CD14-positive monocyte (primary cell): ENCODE measurements around the gene APOBEC4. TPM values are rescaled to one million over a fixed set of nuclear protein-coding genes. Genes with fewer than 3 reads are reported as not detected.
A peak's percentile ranks its signal among the peaks of the same experiment; 100 is the strongest.

ENCODE experiments used
- DNase-seq, 3 donors: peaks; one replicate each; pipeline ENCODE4 v3.0.0-alpha.2; 2011 to 2022
- H2AFZ ChIP-seq: 2 replicates; pipeline ENCODE4 v1.6.0; 2012; ENCODE audit warnings: mild to moderate bottlenecking, low read depth, low read length, inconsistent platforms; ENCODE audit not compliant: insufficient read depth, poor library complexity, severe bottlenecking
- H3K27ac ChIP-seq, 2 donors: 1 replicate in 1 of 2; 2 replicates in 1 of 2; pipeline ENCODE4 v1.5.1; 2012 to 2013; ENCODE audit warnings: low read length in 2 of 2, control low read depth in 1 of 2, inconsistent platforms in 1 of 2, low read depth in 1 of 2, mild to moderate bottlenecking in 1 of 2
- H3K27me3 ChIP-seq, 2 donors: one replicate each; pipeline versions ENCODE4 v1.6.0 to v1.6.1; 2011 to 2013; ENCODE audit warnings: low read length in 2 of 2; ENCODE audit not compliant: control insufficient read depth in 2 of 2, insufficient read depth in 2 of 2
- H3K36me3 ChIP-seq, 2 donors: replicated peaks in 1 of 2; 1 replicate in 1 of 2; 2 replicates in 1 of 2; pipeline versions ENCODE4 v1.5.1 to v1.6.1; 2012 to 2013; ENCODE audit warnings: low read length in 2 of 2, control low read depth in 1 of 2, inconsistent platforms in 1 of 2, mild to moderate bottlenecking in 1 of 2; ENCODE audit not compliant: insufficient read depth in 2 of 2, control insufficient read depth in 1 of 2
- H3K4me1 ChIP-seq, 2 donors: 1 replicate in 1 of 2; 2 replicates in 1 of 2; pipeline versions ENCODE4 v1.5.1 to v1.6.1; 2012 to 2013; ENCODE audit warnings: low read length in 2 of 2, control low read depth in 1 of 2, inconsistent platforms in 1 of 2, mild to moderate bottlenecking in 1 of 2, moderate library complexity in 1 of 2; ENCODE audit not compliant: insufficient read depth in 2 of 2, control insufficient read depth in 1 of 2
- H3K4me2 ChIP-seq: replicated peaks from 2 replicates; pipeline ENCODE3; 2012; ENCODE audit warnings: low read length, moderate library complexity, mild to moderate bottlenecking; ENCODE audit not compliant: poor library complexity, severe bottlenecking; ENCODE audit errors: extremely low read depth
- H3K4me3 ChIP-seq, 3 experiments: fragments of 200-600 bp in 1 of 3; sonication (generic) in 1 of 3; replicated peaks in 1 of 3; 1 replicate in 2 of 3; 2 replicates in 1 of 3; pipeline ENCODE4 v1.5.1; 2011 to 2013; ENCODE audit warnings: low read length in 3 of 3, mild to moderate bottlenecking in 3 of 3, control low read depth in 2 of 3, low read depth in 2 of 3, inconsistent platforms in 1 of 3, moderate library complexity in 1 of 3
- H3K79me2 ChIP-seq: 2 replicates; pipeline ENCODE4 v1.6.0; 2012; ENCODE audit warnings: mild to moderate bottlenecking, control low read depth, inconsistent platforms, low read length, moderate library complexity; ENCODE audit not compliant: insufficient read depth
- H3K9ac ChIP-seq: 2 replicates; pipeline ENCODE4 v1.6.0; 2017; ENCODE audit warnings: low read length, mild to moderate bottlenecking; ENCODE audit not compliant: insufficient read depth, poor library complexity, severe bottlenecking
- H3K9me3 ChIP-seq, 2 donors: replicated peaks in 1 of 2; 1 replicate in 1 of 2; 2 replicates in 1 of 2; pipeline versions ENCODE4 v1.5.1 to v1.6.1; 2012 to 2013; ENCODE audit warnings: low read length in 2 of 2, control low read depth in 1 of 2; ENCODE audit not compliant: control insufficient read depth in 1 of 2, insufficient read depth in 1 of 2
- H4K20me1 ChIP-seq: 2 replicates; pipeline ENCODE4 v1.6.0; 2012; ENCODE audit warnings: mild to moderate bottlenecking, low read length, control low read depth, moderate library complexity; ENCODE audit not compliant: insufficient read depth
- H3K27ac Mint-ChIP-seq, 7 donors: one replicate each; pipeline ENCODE4 v1.8.0; 2020; ENCODE audit warnings: mild to moderate bottlenecking in 7 of 7, mixed read lengths in 7 of 7, moderate library complexity in 6 of 7, inconsistent platforms in 2 of 7
- H3K27me3 Mint-ChIP-seq, 3 donors: one replicate each; pipeline ENCODE4 v1.8.0; 2021 to 2022; ENCODE audit warnings: low read depth in 3 of 3, mild to moderate bottlenecking in 3 of 3, mixed read lengths in 3 of 3, moderate library complexity in 3 of 3, inconsistent platforms in 1 of 3
- H3K36me3 Mint-ChIP-seq, 2 donors: one replicate each; pipeline ENCODE4 v1.8.0; 2020; ENCODE audit warnings: mixed read lengths in 2 of 2, inconsistent platforms in 1 of 2, mild to moderate bottlenecking in 1 of 2
- H3K4me1 Mint-ChIP-seq: one replicate; pipeline ENCODE4 v1.8.0; 2020; ENCODE audit warnings: mild to moderate bottlenecking, mixed read lengths
- H3K4me3 Mint-ChIP-seq, 2 donors: one replicate each; pipeline ENCODE4 v1.8.0; 2020; ENCODE audit warnings: mild to moderate bottlenecking in 2 of 2, mixed read lengths in 2 of 2, moderate library complexity in 1 of 2
- H3K9me3 Mint-ChIP-seq, 7 donors: one replicate each; pipeline ENCODE4 v1.8.0; 2020 to 2022; ENCODE audit warnings: mixed read lengths in 7 of 7, mild to moderate bottlenecking in 6 of 7, moderate library complexity in 6 of 7, inconsistent platforms in 2 of 7
- WGBS: methylation state at CpG from one replicate; pipeline ENCODE4 v1.1.5; 2013; ENCODE audit warnings: missing lambda C conversion rate; ENCODE audit not compliant: insufficient coverage; 5-methylcytosine and 5-hydroxymethylcytosine counted together
- intact Hi-C, 2 donors: fragments of 100-400 bp; cut with micrococcal nuclease; formaldehyde crosslinking; loops; one replicate each; pipeline versions ENCODE4 v1.15.0 to v1.15.1; 2023
- polyA plus RNA-seq, 3 donors: library from polyadenylated mRNA; depleted of rRNA in 1 of 3; unstranded in 2 of 3; stranded (reverse) in 1 of 3; fragments of 300-500 nt in 2 of 3; fragments of >200 nt in 1 of 3; fragmentation: Illumina TruSeq in 2 of 3; gene quantifications; 1 replicate in 2 of 3; 2 replicates in 1 of 3; pipeline ENCODE4 v1.2.3, GENCODE V29; 2012 to 2021
- TF ChIP-seq, protein P1 (sequence below): fragments of 200-600 bp; IDR thresholded peaks from one replicate; pipeline ENCODE4 v1.8.0; 2022; ENCODE audit warnings: antibody characterized with exemption, mild to moderate bottlenecking

Gene APOBEC4
- polyA plus RNA-seq, 3 donors, result not detected

DNA sequence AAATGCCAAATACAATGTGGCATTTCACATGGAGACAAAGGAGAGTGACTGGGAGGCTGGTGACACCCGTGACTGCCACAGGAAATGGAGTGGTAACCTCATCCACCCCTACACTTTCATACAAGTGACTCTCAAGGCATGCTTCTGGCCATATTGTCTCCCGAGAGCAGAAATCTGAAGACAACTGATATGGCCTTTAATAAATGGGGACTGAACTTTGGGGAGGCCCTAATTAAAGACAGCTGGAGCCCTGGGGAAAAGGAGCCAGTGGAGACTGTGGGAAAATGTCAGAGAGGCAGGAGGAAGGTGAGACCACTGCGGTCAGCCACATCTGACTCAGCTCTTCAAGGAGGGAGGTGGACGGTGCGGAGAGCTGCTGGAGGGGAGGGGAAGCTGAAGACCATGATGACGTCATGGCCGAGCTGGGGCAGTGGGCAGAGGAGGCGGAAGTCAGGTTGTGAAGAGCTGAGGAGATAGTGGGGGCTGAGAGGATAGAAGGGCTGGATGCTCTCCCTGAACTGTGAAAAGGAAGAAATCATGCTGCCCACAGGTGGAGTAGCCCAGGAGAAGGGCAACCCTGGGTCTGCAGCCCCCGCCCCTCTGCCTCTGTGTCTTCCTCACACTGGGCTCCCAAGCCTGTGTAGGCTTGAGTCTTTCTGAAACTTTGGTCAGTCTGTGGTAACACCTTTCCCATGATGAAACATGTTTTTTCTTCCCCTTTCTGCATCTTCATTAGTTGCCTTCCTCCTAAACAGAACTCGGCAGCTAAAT, 48.9 kb downstream of the APOBEC4 start:
- Histone ChIP-seq H3K4me3 (peak overlapping the region in 2 of 3 experiments; percentile 3 to 62), H3K36me3 (no peaks in the 10 kb centered on the region), H3K4me2 (peak overlapping the region; percentile 58), H3K4me1 (peaks cover 96 to 100% of the 10 kb centered on the region in 2 donors), H2AFZ (no peak overlapping the region), H3K79me2 (peaks cover 40% of the 10 kb centered on the region), H3K27ac (peak overlapping the region; percentile 92 to 98), H3K27me3 (no peaks in the 10 kb centered on the region), H3K9me3 (no peaks in the 10 kb centered on the region), H4K20me1 (no peaks in the 10 kb centered on the region), H3K9ac (peak overlapping the region; percentile 66)
- Mint-ChIP-seq H3K4me3 (peak overlapping the region; percentile 53 to 76), H3K4me1 (peaks cover 92% of the 10 kb centered on the region), H3K27me3 (no peaks in the 10 kb centered on the region), H3K9me3 (peaks cover 0 to 3% (median 0%) of the 10 kb centered on the region in 7 donors), H3K36me3 (peaks cover 6 to 10% of the 10 kb centered on the region in 2 donors), H3K27ac (peak overlapping the region; percentile 99 to 100 (median 100))
- intact Hi-C loops, result loop anchor here in 1 of 2 donors (2.0 kb wide), 1 partner anchor 13 kb away; the partner anchor contains the start of gene NCF2
- TF ChIP-seq, protein P1, sequence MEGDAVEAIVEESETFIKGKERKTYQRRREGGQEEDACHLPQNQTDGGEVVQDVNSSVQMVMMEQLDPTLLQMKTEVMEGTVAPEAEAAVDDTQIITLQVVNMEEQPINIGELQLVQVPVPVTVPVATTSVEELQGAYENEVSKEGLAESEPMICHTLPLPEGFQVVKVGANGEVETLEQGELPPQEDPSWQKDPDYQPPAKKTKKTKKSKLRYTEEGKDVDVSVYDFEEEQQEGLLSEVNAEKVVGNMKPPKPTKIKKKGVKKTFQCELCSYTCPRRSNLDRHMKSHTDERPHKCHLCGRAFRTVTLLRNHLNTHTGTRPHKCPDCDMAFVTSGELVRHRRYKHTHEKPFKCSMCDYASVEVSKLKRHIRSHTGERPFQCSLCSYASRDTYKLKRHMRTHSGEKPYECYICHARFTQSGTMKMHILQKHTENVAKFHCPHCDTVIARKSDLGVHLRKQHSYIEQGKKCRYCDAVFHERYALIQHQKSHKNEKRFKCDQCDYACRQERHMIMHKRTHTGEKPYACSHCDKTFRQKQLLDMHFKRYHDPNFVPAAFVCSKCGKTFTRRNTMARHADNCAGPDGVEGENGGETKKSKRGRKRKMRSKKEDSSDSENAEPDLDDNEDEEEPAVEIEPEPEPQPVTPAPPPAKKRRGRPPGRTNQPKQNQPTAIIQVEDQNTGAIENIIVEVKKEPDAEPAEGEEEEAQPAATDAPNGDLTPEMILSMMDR, result no peak
- WGBS, result 6% methylated on average over 9 of the region's 10 CpGs
- peak; percentile 96 to 99 (median 96) for DNase-seq

DNA sequence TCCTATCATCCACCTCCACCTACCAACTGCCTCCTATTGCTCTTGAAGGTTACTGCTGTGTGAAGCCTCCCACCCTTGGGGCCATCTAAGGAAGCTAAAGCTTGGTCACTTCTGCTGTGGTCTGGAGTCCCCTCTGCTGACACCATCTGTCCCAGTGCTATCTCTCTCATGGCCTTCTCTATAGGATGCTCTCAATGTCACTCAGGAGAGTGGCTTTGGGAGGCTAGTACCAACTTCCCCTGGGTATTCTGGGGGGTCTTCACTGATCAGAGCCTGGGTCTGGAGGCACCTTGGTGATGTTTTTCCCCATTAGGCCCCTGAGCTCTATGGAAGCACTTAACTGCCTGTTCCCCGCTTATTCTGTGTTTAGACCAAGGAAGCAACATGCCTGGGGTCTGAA, 50.6 kb downstream of the APOBEC4 start:
- DNase-seq, result no peak
- Histone ChIP-seq H3K27me3 (no peaks in the 10 kb centered on the region), H3K4me3 (no peak overlapping the region), H3K79me2 (peaks cover 27% of the 10 kb centered on the region), H3K4me1 (peaks cover 89 to 99% of the 10 kb centered on the region in 2 donors), H3K9me3 (no peaks in the 10 kb centered on the region), H3K9ac (no peak overlapping the region), H4K20me1 (no peaks in the 10 kb centered on the region), H3K4me2 (no peak overlapping the region), H3K27ac (peak overlapping the region; percentile 8 to 98), H3K36me3 (no peaks in the 10 kb centered on the region), H2AFZ (no peak overlapping the region)
- H3K9me3 Mint-ChIP-seq, result peaks cover 0 to 3% (median 0%) of the 10 kb centered on the region in 7 donors
- H3K36me3 Mint-ChIP-seq, result peaks cover 4 to 15% of the 10 kb centered on the region in 2 donors
- peak overlapping the region; percentile 31 to 100 (median 100) for H3K27ac Mint-ChIP-seq
- no peak overlapping the region for H3K4me3 Mint-ChIP-seq
- 100% methylated on average over 1 of the region's 1 CpG for WGBS
- no peaks in the 10 kb centered on the region for H3K27me3 Mint-ChIP-seq
- intact Hi-C loops, result no loop called here
- H3K4me1 Mint-ChIP-seq, result peaks cover 93% of the 10 kb centered on the region
- TF ChIP-seq, protein P1, result no peak
